ENCODE measurements around the gene EPO. TPM values are rescaled to one million over a fixed set of nuclear protein-coding genes. Genes with fewer than 3 reads are reported as not detected.
A peak's percentile ranks its signal among the peaks of the same experiment; 100 is the strongest.
"Not testable (repeated sequence)": the region's sequence is repeated elsewhere in the genome, so short reads cannot be mapped to it uniquely, and the experiment has no call there.

The EPO gene
- total RNA-seq, 1 donor from 2014 or later: 0.29 TPM

GRCh38 chr7:100699018-100699417 lies 21.2 kb upstream of the EPO start:
- DNase-seq (ENCODE audit: low spot score, unreplicated experiment): no peak
- no peaks in the 10 kb centered on the region for H3K9me3 Mint-ChIP-seq (ENCODE audit: low read depth)
- H3K27me3 Mint-ChIP-seq: peaks cover 18% of the 10 kb centered on the region
- no peaks in the 10 kb centered on the region for H3K4me1 Mint-ChIP-seq (ENCODE audit: low read depth)
- no peak overlapping the region for H3K27ac Mint-ChIP-seq
- H3K4me3 Mint-ChIP-seq (ENCODE audit: low read depth): no peak overlapping the region
- no peaks in the 10 kb centered on the region for H3K36me3 Mint-ChIP-seq (ENCODE audit: insufficient read depth)
- no peak for TF ChIP-seq CTCF (IDR thresholded peaks at IDR 0.05; ENCODE audit: unreplicated experiment)

GRCh38 chr7:100701089-100701488 lies 19.2 kb upstream of the EPO start:
- H3K4me1 Mint-ChIP-seq (ENCODE audit: low read depth); H3K9me3 Mint-ChIP-seq (ENCODE audit: low read depth); H3K4me3 Mint-ChIP-seq (ENCODE audit: low read depth); H3K36me3 Mint-ChIP-seq (ENCODE audit: insufficient read depth); DNase-seq (ENCODE audit: low spot score, unreplicated experiment): not testable (repeated sequence)
- Mint-ChIP-seq H3K27me3 (peaks cover 13% of the 10 kb centered on the region), H3K27ac (peak overlapping the region; percentile 17)

GRCh38 chr7:100705320-100705752 lies 14.9 kb upstream of the EPO start:
- Mint-ChIP-seq H3K4me3 (ENCODE audit: low read depth) (peak overlapping the region; percentile 95), H3K27ac (peak overlapping the region; percentile 96), H3K9me3 (ENCODE audit: low read depth) (no peaks in the 10 kb centered on the region), H3K27me3 (peaks cover 2% of the 10 kb centered on the region), H3K4me1 (ENCODE audit: low read depth) (peaks cover 10% of the 10 kb centered on the region), H3K36me3 (ENCODE audit: insufficient read depth) (peaks cover 2% of the 10 kb centered on the region)
- TF ChIP-seq CTCF (IDR thresholded peaks at IDR 0.05; ENCODE audit: unreplicated experiment): peak; percentile 96
- peak; percentile 89 for DNase-seq (ENCODE audit: low spot score, unreplicated experiment)

GRCh38 chr7:100705753-100706671 lies 14.3 kb upstream of the EPO start, which contains the start of gene POP7:
Gene POP7 (plus strand): TSS chr7:100706121. CDS start chr7:100706831, 710 bp downstream.
- H3K4me1 Mint-ChIP-seq (ENCODE audit: low read depth): peaks cover 10% of the 10 kb centered on the region
- peak within 1 kb of the TSS; percentile 95 for H3K4me3 Mint-ChIP-seq (ENCODE audit: low read depth)
- no peak for TF ChIP-seq CTCF (IDR thresholded peaks at IDR 0.05; ENCODE audit: unreplicated experiment)
- H3K27ac Mint-ChIP-seq: peak within 1 kb of the TSS; percentile 96
- no peaks in the 10 kb centered on the region for H3K9me3 Mint-ChIP-seq (ENCODE audit: low read depth)
- H3K36me3 Mint-ChIP-seq (ENCODE audit: insufficient read depth): peaks cover 2% of the 10 kb centered on the region
- peaks cover 2% of the 10 kb centered on the region for H3K27me3 Mint-ChIP-seq
- DNase-seq (ENCODE audit: low spot score, unreplicated experiment): peak; percentile 98

- no peak for DNase-seq (ENCODE audit: low spot score, unreplicated experiment)
- Mint-ChIP-seq H3K27ac (peak overlapping the region; percentile 96), H3K4me3 (ENCODE audit: low read depth) (peak overlapping the region; percentile 95), H3K27me3 (no peaks in the 10 kb centered on the region), H3K4me1 (ENCODE audit: low read depth) (peaks cover 10% of the 10 kb centered on the region), H3K9me3 (ENCODE audit: low read depth) (no peaks in the 10 kb centered on the region), H3K36me3 (ENCODE audit: insufficient read depth) (peaks cover 2% of the 10 kb centered on the region)
- TF ChIP-seq CTCF (IDR thresholded peaks at IDR 0.05; ENCODE audit: unreplicated experiment): no peak
These were observed 13.5 kb upstream of the EPO start for GRCh38 chr7:100706672-100707311.
